Muscle layer of duodenum (tissue), 2 donors: Measurements from ENCODE around the gene EVI5.

Experiments used
- H3K27ac ChIP-seq: one replicate; pipeline ENCODE4 v1.7.0; 2013; ENCODE audit warnings: mild to moderate bottlenecking, low read length
- H3K27me3 ChIP-seq: one replicate; pipeline ENCODE4 v1.7.0; 2013; ENCODE audit warnings: low read depth, mild to moderate bottlenecking, control low read depth, low read length
- H3K36me3 ChIP-seq, 2 donors: one replicate each; pipeline ENCODE4 v1.7.0; 2013; ENCODE audit warnings: low read length in 2 of 2, control low read depth in 1 of 2, mild to moderate bottlenecking in 1 of 2; ENCODE audit not compliant: insufficient read depth in 2 of 2, control insufficient read depth in 1 of 2
- H3K4me1 ChIP-seq, 2 donors: one replicate each; pipeline ENCODE4 v1.7.0; 2013; ENCODE audit warnings: low read length in 2 of 2, mild to moderate bottlenecking in 2 of 2, control low read depth in 1 of 2, moderate library complexity in 1 of 2; ENCODE audit not compliant: insufficient read depth in 2 of 2, control insufficient read depth in 1 of 2
- H3K4me3 ChIP-seq, 2 donors: one replicate each; pipeline ENCODE4 v1.7.0; 2013; ENCODE audit warnings: low read length in 2 of 2, low read depth in 1 of 2, mild to moderate bottlenecking in 1 of 2
- H3K9me3 ChIP-seq, 2 donors: one replicate each; pipeline ENCODE4 v1.7.0; 2013; ENCODE audit warnings: low read length in 2 of 2, control low read depth in 1 of 2, mild to moderate bottlenecking in 1 of 2; ENCODE audit not compliant: control insufficient read depth in 1 of 2
- donor health status: healthy.

EVI5 gene

GRCh38 chr1:92817986-92818764, 33.3 kb upstream of the EVI5 start:
- no peaks in the 10 kb centered on the region for H3K27me3 ChIP-seq
- no peaks in the 10 kb centered on the region for H3K36me3 ChIP-seq
- H3K4me1 ChIP-seq, result no peaks in the 10 kb centered on the region
- no peak overlapping the region for H3K4me3 ChIP-seq
- H3K9me3 ChIP-seq, result no peaks in the 10 kb centered on the region
- no peak overlapping the region for H3K27ac ChIP-seq

DNA sequence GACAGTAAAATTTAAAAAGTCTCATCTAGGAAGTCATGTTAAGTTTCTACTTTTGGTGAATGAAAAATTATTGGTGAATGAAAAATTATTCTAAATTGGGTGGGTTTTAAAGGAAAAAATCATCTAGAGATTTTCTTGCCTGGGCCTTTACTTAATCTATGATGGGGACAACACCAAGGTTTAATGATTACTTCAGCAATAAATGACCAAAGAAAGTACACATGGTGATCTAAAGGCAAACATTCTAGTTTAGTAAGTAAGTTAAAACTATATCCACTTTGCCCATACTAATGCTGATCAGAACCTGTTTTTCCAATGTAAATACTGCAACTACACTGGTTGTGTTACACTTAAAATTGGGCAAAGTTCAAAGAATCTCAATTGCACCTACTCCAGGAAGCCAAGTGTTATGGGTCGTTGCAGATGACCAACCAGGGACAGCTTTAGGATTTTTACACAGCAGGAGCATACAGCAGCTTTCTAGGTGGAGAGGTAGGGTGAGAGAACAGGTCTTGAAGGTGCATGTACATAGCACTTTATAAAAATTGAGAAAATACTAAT, 32.3 kb upstream of the EVI5 start:
- Histone ChIP-seq H3K27ac (no peak overlapping the region), H3K9me3 (no peaks in the 10 kb centered on the region), H3K27me3 (no peaks in the 10 kb centered on the region), H3K4me3 (no peak overlapping the region), H3K36me3 (no peaks in the 10 kb centered on the region), H3K4me1 (no peaks in the 10 kb centered on the region)

DNA sequence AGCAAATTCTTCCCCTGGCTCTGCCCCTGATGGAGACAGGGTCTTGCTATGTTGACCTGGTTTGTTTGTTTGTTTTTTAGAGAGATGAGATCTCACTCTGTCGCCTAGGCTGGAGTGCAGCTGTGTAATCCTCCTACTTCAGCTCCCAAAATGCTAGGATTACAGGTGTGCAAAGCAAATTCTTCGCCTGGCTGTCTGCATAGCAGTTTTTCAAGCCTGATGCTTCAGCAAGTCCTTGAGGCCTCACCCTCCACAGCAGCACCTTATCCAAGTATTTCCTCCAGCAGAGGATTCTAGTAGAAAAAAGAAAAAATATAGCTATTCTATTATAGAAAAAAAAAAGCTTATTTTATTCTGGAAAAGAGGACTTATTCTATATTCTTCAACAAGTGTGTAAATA, 31.8 kb upstream of the EVI5 start:
- no peaks in the 10 kb centered on the region for H3K9me3 ChIP-seq
- H3K36me3 ChIP-seq, result no peaks in the 10 kb centered on the region
- no peaks in the 10 kb centered on the region for H3K4me1 ChIP-seq
- no peak overlapping the region for H3K27ac ChIP-seq
- H3K4me3 ChIP-seq, result no peak overlapping the region
- H3K27me3 ChIP-seq, result no peaks in the 10 kb centered on the region

- H3K9me3 ChIP-seq, result no peaks in the 10 kb centered on the region
- no peaks in the 10 kb centered on the region for H3K36me3 ChIP-seq
- no peaks in the 10 kb centered on the region for H3K27me3 ChIP-seq
- H3K27ac ChIP-seq, result no peak overlapping the region
- no peak overlapping the region for H3K4me3 ChIP-seq
- H3K4me1 ChIP-seq, result no peaks in the 10 kb centered on the region
Observed at GRCh38 chr1:92808381-92808780, 23.5 kb upstream of the EVI5 start.

DNA sequence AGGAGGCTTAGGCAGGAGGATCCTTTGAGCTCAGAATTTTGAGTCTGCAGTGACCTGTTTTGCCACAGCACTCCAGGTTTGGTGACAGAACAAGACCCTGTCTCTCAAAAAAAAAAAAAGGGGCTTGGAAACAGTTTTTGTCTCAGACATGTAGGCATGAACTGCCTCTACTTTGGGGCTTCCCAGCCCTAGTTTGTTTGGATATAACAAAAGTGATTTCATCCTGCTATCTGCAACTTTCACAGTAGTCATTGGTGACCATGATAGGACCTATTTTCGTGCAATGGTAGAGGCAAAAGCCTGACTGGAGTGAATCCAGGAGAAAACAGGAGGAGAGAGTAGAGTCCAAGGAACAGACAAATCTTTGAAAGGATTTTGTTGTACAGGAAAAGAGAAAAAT, 20.3 kb upstream of the EVI5 start:
- H3K9me3 ChIP-seq, result no peaks in the 10 kb centered on the region
- no peak overlapping the region for H3K4me3 ChIP-seq
- H3K36me3 ChIP-seq, result no peaks in the 10 kb centered on the region
- no peak overlapping the region for H3K27ac ChIP-seq
- H3K27me3 ChIP-seq, result no peaks in the 10 kb centered on the region
- no peaks in the 10 kb centered on the region for H3K4me1 ChIP-seq

DNA sequence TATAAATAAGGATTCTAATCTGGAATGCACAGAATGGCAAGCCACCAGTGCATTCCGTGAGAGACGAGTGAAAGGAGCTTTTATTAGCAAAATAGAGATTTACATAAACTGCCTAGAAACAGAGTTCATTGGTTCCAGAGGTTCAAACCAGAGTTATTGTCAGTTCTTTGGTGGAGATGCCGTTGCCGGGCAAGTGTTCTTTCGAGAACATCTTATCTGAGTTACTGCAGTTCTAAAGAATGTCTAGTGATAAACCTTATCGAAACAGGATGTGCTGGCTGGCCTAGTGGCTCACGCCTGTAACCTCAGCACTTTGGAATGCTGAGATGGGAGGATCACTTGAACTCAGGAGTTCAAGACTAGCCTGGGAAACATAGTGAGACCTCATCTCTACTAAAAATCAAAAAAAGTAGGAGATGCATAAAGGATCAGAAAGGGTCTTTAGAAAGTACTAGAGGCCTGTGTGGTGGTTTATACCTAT, 19.9 kb upstream of the EVI5 start:
- no peak overlapping the region for H3K4me3 ChIP-seq
- H3K27ac ChIP-seq, result no peak overlapping the region
- no peaks in the 10 kb centered on the region for H3K36me3 ChIP-seq
- H3K9me3 ChIP-seq, result no peaks in the 10 kb centered on the region
- H3K27me3 ChIP-seq, result no peaks in the 10 kb centered on the region
- H3K4me1 ChIP-seq, result no peaks in the 10 kb centered on the region

GRCh38 chr1:92803140-92803887, 18.4 kb upstream of the EVI5 start:
- Histone ChIP-seq H3K27me3 (no peaks in the 10 kb centered on the region), H3K4me1 (no peaks in the 10 kb centered on the region), H3K9me3 (no peaks in the 10 kb centered on the region), H3K27ac (no peak overlapping the region), H3K4me3 (no peak overlapping the region), H3K36me3 (no peaks in the 10 kb centered on the region)

GRCh38 chr1:92797961-92798360, 13.1 kb upstream of the EVI5 start:
- Histone ChIP-seq H3K4me1 (no peaks in the 10 kb centered on the region), H3K4me3 (no peak overlapping the region), H3K9me3 (no peaks in the 10 kb centered on the region), H3K27ac (no peak overlapping the region), H3K36me3 (no peaks in the 10 kb centered on the region), H3K27me3 (no peaks in the 10 kb centered on the region)

DNA sequence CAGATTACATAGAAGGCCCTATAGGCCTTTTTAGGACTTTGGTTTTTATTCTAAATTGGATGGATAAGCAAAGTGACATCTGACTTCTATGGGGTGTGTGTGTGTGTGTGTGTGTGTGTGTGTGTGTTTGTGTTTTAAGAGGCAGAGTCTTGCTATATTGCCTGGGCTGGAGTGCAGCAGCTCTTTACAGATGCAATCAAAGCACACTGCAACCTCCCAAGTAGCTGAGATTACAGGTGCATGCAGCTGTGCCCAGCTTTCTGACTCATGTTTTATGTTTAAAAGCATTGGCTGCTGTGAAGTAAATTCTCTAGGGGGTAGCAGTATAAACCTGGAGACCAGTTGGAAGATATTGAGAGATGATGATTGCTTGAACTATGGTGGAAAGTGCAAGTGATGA, 12.4 kb upstream of the EVI5 start:
- Histone ChIP-seq H3K4me3 (no peak overlapping the region), H3K36me3 (no peaks in the 10 kb centered on the region), H3K9me3 (no peaks in the 10 kb centered on the region), H3K27me3 (no peaks in the 10 kb centered on the region), H3K27ac (no peak overlapping the region), H3K4me1 (no peaks in the 10 kb centered on the region)

- Histone ChIP-seq H3K27ac (no peak overlapping the region), H3K9me3 (no peaks in the 10 kb centered on the region), H3K36me3 (no peaks in the 10 kb centered on the region), H3K4me1 (no peaks in the 10 kb centered on the region), H3K4me3 (no peak overlapping the region), H3K27me3 (no peaks in the 10 kb centered on the region)
Observed at GRCh38 chr1:92795166-92795565, 10.3 kb upstream of the EVI5 start.

DNA sequence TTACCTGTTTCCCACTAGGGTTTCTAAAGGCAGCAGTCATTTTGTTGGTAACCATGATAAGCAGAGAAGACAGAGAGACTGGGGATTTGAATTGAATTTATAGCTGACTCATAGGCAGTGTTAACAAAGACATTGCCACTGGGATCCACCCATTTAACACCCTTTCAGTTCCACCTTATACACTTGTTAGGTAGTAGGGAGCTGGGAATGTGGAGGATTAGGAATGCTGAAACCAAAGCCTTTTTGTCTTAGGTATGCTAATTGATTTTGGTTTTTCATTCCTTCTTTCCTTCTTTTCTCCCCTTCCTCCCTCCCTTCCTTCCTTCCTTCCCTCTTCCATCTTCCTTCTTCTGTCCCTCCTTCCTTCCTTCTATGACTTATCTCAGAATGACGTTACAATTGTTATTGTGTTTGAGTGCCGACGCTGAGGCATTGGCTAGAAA, 7.5 kb upstream of the EVI5 start:
- Histone ChIP-seq H3K4me3 (no peak overlapping the region), H3K27me3 (no peaks in the 10 kb centered on the region), H3K27ac (no peak overlapping the region), H3K36me3 (no peaks in the 10 kb centered on the region), H3K4me1 (no peaks in the 10 kb centered on the region), H3K9me3 (no peaks in the 10 kb centered on the region)
